Endothelial cell of umbilical vein (primary cell): ENCODE results near the gene PCGF6. TPM values are rescaled to one million over a fixed set of nuclear protein-coding genes. Genes with fewer than 3 reads are reported as not detected.

Experiments
- BruUV-seq: library from RNA; stranded (reverse); fragments of 400-500 nt; replicated peaks from 2 replicates; lab custom pipeline; 2021; lab: Mats Ljungman, UMichigan
- CTCF ChIA-PET: fragments of 300-600, 350-600 bp; sonication (Branson Sonifier 250); formaldehyde crosslinking; loops from one replicate; lab custom pipeline; 2021; ENCODE audit warnings: antibody characterized with exemption, inconsistent platforms; lab: Charles Lee
- POLR2A ChIA-PET: fragments of 300-600, 350-600 bp; sonication (Branson Sonifier 250); formaldehyde crosslinking; loops from one replicate; lab custom pipeline; 2021; ENCODE audit warnings: antibody characterized with exemption, inconsistent platforms; lab: Charles Lee
- DNase-seq: peaks from one replicate; pipeline ENCODE4 v3.0.0-alpha.2; 2011; ENCODE audit warnings: low read depth, low spot score
- FAIRE-seq: peaks from 2 replicates; lab custom pipeline; 2011; peaks lifted over from hg19 to GRCh38; lab: Jason Lieb, UNC
- H2AFZ ChIP-seq: 2 replicates; pipeline ENCODE4 v1.6.0; 2012; ENCODE audit warnings: low read depth, low read length, control low read depth, inconsistent platforms
- H3K27ac ChIP-seq: 2 replicates; pipeline ENCODE4 v1.5.1; 2011; ENCODE audit warnings: low read depth, mild to moderate bottlenecking, control low read depth, low read length, moderate library complexity; ENCODE audit not compliant: insufficient read depth
- H3K27me3 ChIP-seq, 2 experiments: 2 replicates each; pipeline versions ENCODE4 v1.6.0 to v1.6.1; 2011; ENCODE audit warnings: low read length in 2 of 2, mixed read lengths in 1 of 2; ENCODE audit not compliant: control insufficient read depth in 2 of 2, insufficient read depth in 2 of 2
- H3K36me3 ChIP-seq, 2 experiments: 2 replicates in 1 of 2; 3 replicates in 1 of 2; pipeline ENCODE4 v1.5.1; 2011; ENCODE audit warnings: low read length in 2 of 2, mild to moderate bottlenecking in 1 of 2, moderate library complexity in 1 of 2; ENCODE audit not compliant: control insufficient read depth in 2 of 2, insufficient read depth in 2 of 2; ENCODE audit errors: extremely low read depth in 1 of 2
- H3K4me1 ChIP-seq: 3 replicates; pipeline ENCODE4 v1.5.1; 2011; ENCODE audit warnings: mild to moderate bottlenecking, low read length; ENCODE audit not compliant: control insufficient read depth, insufficient read depth; ENCODE audit errors: extremely low read depth
- H3K4me2 ChIP-seq: 2 replicates; pipeline ENCODE4 v1.6.1; 2011; ENCODE audit warnings: low read length, control low read depth, mixed read lengths; ENCODE audit not compliant: insufficient read depth
- H3K4me3 ChIP-seq, 3 experiments: fragments of 200-600 bp in 1 of 3; sonication (generic), shearing (Covaris generic) in 1 of 3; replicated peaks in 1 of 3; 2 replicates each; pipeline ENCODE4 v1.5.1; 2011 to 2016; ENCODE audit warnings: control low read depth in 3 of 3, low read length in 3 of 3, mild to moderate bottlenecking in 2 of 3, inconsistent platforms in 1 of 3, low read depth in 1 of 3, moderate library complexity in 1 of 3; ENCODE audit not compliant: insufficient read depth in 1 of 3
- H3K79me2 ChIP-seq: 2 replicates; pipeline ENCODE4 v1.6.0; 2012; ENCODE audit warnings: low read length, inconsistent platforms; ENCODE audit not compliant: control insufficient read depth, insufficient read depth
- H3K9ac ChIP-seq: replicated peaks from 2 replicates; pipeline ENCODE3; 2011; ENCODE audit warnings: low read length, control low read depth; ENCODE audit not compliant: insufficient read depth; ENCODE audit errors: extremely low read depth
- H3K9me1 ChIP-seq: replicated peaks from 3 replicates; pipeline ENCODE4 v1.6.0; 2011; ENCODE audit warnings: mild to moderate bottlenecking, low read length; ENCODE audit not compliant: control insufficient read depth, insufficient read depth; ENCODE audit errors: extremely low read depth
- H3K9me3 ChIP-seq: replicated peaks from 2 replicates; pipeline ENCODE4 v1.5.1; 2012; ENCODE audit warnings: low read length, inconsistent platforms; ENCODE audit not compliant: control insufficient read depth, insufficient read depth
- H4K20me1 ChIP-seq: replicated peaks from 2 replicates; pipeline ENCODE3; 2011; ENCODE audit warnings: mild to moderate bottlenecking, low read length; ENCODE audit not compliant: control insufficient read depth, insufficient read depth; ENCODE audit errors: extremely low read depth
- CTCF ChIP-seq, 2 donors: IDR thresholded peaks; 1 replicate in 1 of 2; 2 replicates in 1 of 2; pipeline ENCODE4 v1.5.1; 2011; ENCODE audit warnings: low read length in 2 of 2, mild to moderate bottlenecking in 2 of 2, moderate library complexity in 2 of 2, control low read depth in 1 of 2, inconsistent platforms in 1 of 2, low read depth in 1 of 2; ENCODE audit not compliant: insufficient read depth in 1 of 2; ENCODE audit errors: extremely low read depth in 1 of 2
- EZH2 ChIP-seq: IDR thresholded peaks from 2 replicates; pipeline ENCODE4 v1.6.1; 2012; ENCODE audit warnings: borderline replicate concordance, low read depth, mild to moderate bottlenecking, moderate library complexity, low read length, inconsistent platforms; ENCODE audit not compliant: severe bottlenecking
- FOS ChIP-seq: IDR thresholded peaks from 2 replicates; pipeline ENCODE4 v1.6.1; 2011; ENCODE audit warnings: mild to moderate bottlenecking, low read length, moderate library complexity, borderline replicate concordance; ENCODE audit not compliant: insufficient read depth
- GATA2 ChIP-seq: IDR thresholded peaks from 2 replicates; pipeline ENCODE4 v1.7.0; 2011; ENCODE audit warnings: low read depth, mild to moderate bottlenecking, moderate library complexity, mixed read lengths, low read length; ENCODE audit not compliant: insufficient read length, insufficient read depth
- JUN ChIP-seq: IDR thresholded peaks from 2 replicates; pipeline ENCODE4 v1.6.1; 2011; ENCODE audit warnings: borderline replicate concordance, low read depth; ENCODE audit not compliant: insufficient read length, insufficient read depth
- MAX ChIP-seq: IDR thresholded peaks from 2 replicates; pipeline ENCODE4 v1.6.1; 2011; ENCODE audit not compliant: insufficient read depth, insufficient read length
- MYC ChIP-seq: IDR thresholded peaks from one replicate; pipeline ENCODE4 v1.6.1; 2011; ENCODE audit warnings: mild to moderate bottlenecking, low read depth, low read length
- POLR2A ChIP-seq: IDR thresholded peaks from 2 replicates; pipeline ENCODE4 v1.6.1; 2012; ENCODE audit warnings: low read depth, mild to moderate bottlenecking, control low read depth, low read length
- POLR2AphosphoS5 ChIP-seq: IDR thresholded peaks from 2 replicates; pipeline ENCODE4 v1.6.1; 2012; ENCODE audit warnings: low read depth, mild to moderate bottlenecking, control low read depth, low read length, moderate library complexity; ENCODE audit not compliant: insufficient read depth
- dilution Hi-C: fragments of 300-500 bp; cut with MboI; formaldehyde crosslinking; loops from one replicate; pipeline ENCODE4 v1.15.0; 2019; ENCODE audit warnings: low sequenced_read_pairs; ENCODE audit not compliant: extremely low pct_ligation_motif_present
- intact Hi-C: fragments of 100-400 bp; cut with micrococcal nuclease; formaldehyde crosslinking; loops from one replicate; pipeline ENCODE4 v1.10.0; 2022
- polyA plus RNA-seq, 4 experiments: library from polyadenylated mRNA; depleted of rRNA in 3 of 4; stranded (reverse) in 3 of 4; unstranded in 1 of 4; fragments of >200 nt; gene quantifications; 2 replicates each; pipeline versions ENCODE4 v1.2.1 to v1.2.3, GENCODE V29; 2011 to 2012; ENCODE audit warnings: missing spikeins in 1 of 4
- total RNA-seq: library from RNA; stranded (reverse); gene quantifications from 2 replicates; pipeline ENCODE4 v1.2.3, GENCODE V29; 2021

The PCGF6 gene
- total and polyA plus RNA-seq, 2 donors (not counting 3 experiments of a cell fraction or from before 2014, with no cell fraction given): 3.8 to 11.3 TPM

GRCh38 chr10:103396067-103396788 is 45.3 kb upstream of the PCGF6 start, which contains the start of the genes ATP5MK and PDCD11:
Gene ATP5MK, minus strand, starts transcription at chr10:103396475. Its CDS starts 4,018 bp downstream, at chr10:103392457.
Gene PDCD11, plus strand, starts transcription at chr10:103396626. Its CDS starts 1,801 bp downstream, at chr10:103398427.
- POLR2A ChIA-PET: no interaction called here

More at GRCh38 chr10:103396067-103396788, 45.3 kb upstream of the PCGF6 start, which contains the start of the genes ATP5MK and PDCD11:
- peak; percentile 95 for FAIRE-seq
- peak within 1 kb of the TSS; percentile 89 for H3K4me2 ChIP-seq
- peak within 1 kb of the TSS; percentile 70 for H2AFZ ChIP-seq
- peak within 1 kb of the TSS; percentile 86 for H3K9ac ChIP-seq
- H3K4me3 ChIP-seq: peak within 1 kb of the TSS; percentile 65 to 89 (median 81)
- H3K27ac ChIP-seq: peak within 1 kb of the TSS; percentile 70
- CTCF ChIA-PET: interaction anchor here (0.8 to 1.9 kb wide), 5 partner anchors 9 to 479 kb away, joined by 3 to 5 read pairs (median 3); partner anchors contain the start of gene CNNM2
- no peaks in the 10 kb centered on the region for H4K20me1 ChIP-seq
- peaks cover 62% of the 10 kb centered on the region for H3K79me2 ChIP-seq
- H3K4me1 ChIP-seq: peaks cover 16% of the 10 kb centered on the region
- dilution Hi-C loops: no loop called here
- H3K9me1 ChIP-seq: no peaks in the 10 kb centered on the region
- TSS peak; percentile 61 for BruUV-seq
- peak; percentile 99 for DNase-seq
- intact Hi-C loops: loop anchor here (1.0 kb wide), 2 partner anchors 28 to 46 kb away; no protein-coding TSS in a partner anchor
- H3K9me3 ChIP-seq: no peaks in the 10 kb centered on the region
- no peak for TF ChIP-seq JUN
- TF ChIP-seq FOS: no peak
- peak; percentile 77 for TF ChIP-seq MAX
- TF ChIP-seq EZH2: no peak
- TF ChIP-seq POLR2A: peak; percentile 96
- peak; percentile 92 for TF ChIP-seq MYC
- TF ChIP-seq POLR2AphosphoS5: peak; percentile 87
- peak in 1 of 2 donors; percentile 31 for TF ChIP-seq CTCF (IDR thresholded peaks at IDR 0.05; ENCODE audit: extremely low read depth in 1 of 2, insufficient read depth in 1 of 2, low read depth in 1 of 2, low read length in 2 of 2)
- TF ChIP-seq GATA2: no peak
- H3K36me3 ChIP-seq: peaks cover 5 to 12% of the 10 kb centered on the region in 2 experiments
- H3K27me3 ChIP-seq: no peaks in the 10 kb centered on the region
